Fibroblast of upper back skin (primary cell): ENCODE measurements around the gene H2BW2.
"Not testable (repeated sequence)": the region's sequence is repeated elsewhere in the genome, so short reads cannot be mapped to it uniquely, and the experiment has no call there.

Experiments used
- DNase-seq: peaks from one replicate; pipeline ENCODE4 v3.0.0-alpha.2; 2013

Gene H2BW2

DNA sequence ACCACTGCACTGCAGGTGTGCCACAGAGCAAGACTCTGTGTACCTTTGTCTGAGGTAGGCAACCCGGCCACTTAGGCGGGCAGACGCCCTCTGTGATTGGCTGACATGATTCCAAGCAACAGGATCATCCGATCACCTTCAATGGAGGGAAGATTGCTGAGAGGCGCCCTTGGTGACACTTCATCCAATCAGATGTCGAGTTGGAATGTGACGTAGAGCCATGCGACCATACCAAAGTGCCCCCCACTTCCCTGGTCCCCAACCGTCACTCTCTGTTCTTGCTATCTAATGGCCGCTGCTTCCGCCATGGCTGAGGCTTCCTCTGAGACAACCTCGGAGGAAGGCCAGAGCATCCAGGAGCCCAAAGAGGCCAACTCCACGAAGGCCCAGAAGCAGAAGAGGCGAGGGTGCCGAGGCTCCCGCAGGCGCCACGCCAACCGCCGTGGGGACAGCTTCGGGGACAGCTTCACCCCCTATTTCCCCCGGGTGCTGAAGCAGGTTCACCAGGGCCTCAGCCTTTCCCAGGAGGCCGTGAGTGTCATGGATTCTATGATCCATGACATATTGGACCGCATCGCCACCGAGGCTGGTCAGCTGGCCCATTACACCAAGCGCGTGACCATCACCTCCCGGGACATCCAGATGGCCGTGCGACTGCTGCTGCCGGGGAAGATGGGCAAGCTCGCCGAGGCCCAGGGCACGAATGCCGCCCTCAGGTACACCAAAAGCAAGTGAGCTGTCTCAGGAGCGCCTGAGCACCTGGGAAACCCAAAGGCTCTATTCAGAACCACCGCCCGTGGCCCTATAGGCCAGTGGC lies at the start of gene H2BW2:
H2BW2 (plus strand) TSS at position 268 of the 817 bp plus-strand sequence; CDS start at position 307, 39 bp downstream.
- DNase-seq: no peak

DNA sequence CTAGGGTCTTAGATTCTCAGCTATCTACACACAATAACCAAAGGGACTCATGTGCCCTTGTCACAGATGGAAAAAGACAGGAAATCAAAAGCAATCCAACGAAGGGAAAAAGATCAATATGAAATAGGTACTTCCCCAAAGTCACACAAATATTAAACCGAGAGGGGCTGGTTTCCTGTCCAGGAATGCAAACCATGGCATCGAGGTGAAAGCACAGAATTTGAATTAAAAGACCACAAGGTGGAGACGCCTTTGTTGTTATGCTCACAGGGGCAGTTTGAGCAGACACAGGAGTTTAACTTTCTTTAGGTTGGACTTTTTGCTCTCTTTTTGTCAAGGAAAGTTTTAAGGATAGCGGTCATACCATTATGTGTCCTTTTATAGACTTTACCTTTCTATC lies 40.5 kb upstream of the H2BW2 start:
- no peak for DNase-seq

DNA sequence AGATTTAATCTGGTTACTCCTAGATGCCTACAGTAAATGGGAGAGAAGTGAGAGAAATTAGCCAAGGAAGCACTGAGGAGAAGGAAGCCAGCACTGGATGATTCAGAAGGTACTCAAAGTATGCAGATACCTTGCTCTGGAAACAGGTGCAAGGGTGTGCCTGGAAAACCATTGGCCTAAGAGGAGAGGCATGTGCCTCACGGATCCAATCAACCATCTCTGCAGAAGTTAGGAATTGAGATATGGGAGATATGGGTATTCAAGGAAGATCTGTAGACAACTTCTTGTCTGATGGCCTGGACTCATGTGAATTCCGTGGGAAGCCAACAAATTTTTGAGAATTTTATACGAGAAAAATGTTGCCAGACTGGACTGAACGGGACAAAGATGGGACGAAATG lies 30.9 kb upstream of the H2BW2 start:
- no peak for DNase-seq

DNA sequence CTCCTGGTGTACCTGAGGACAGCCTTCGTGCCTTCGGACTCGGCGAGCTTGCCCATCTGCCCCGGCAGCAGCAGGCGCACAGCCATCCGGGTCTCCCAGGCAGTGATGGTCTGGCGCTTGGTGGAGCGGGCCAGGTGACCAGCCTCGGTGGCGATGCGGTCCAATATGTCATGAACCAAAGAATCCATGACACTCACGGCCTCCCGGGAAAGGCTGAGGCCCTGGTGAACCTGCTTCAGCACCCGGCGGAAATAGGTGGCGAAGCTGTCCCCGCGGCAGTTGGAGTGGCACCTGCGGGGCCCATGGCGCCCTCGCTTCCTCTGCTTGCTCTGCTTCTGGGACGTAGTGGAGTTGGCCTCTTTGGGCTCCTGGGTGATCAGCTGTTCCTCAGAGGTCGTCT lies 26.6 kb upstream of the H2BW2 start:
- no peak for DNase-seq

DNA sequence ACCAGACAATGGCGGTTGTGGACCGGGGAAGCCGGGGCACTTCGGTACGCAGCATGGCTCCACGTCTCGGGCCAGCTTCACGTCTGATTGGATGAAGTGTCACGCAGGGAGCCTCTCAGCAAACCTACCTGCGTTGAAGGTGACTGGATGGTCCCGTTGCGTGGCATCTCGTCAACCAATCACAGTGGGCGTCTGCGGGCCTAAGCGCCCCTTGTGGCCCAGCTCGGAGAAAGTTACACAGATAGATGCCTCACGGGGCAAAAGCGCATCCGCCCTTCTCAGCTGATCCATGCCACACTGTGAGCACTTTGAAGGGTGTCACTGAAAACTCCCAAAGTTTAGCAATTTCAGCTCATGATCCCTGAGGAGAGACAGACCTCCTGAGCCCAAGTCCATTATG lies 26.1 kb upstream of the H2BW2 start, which contains the start of gene H2BW1:
H2BW1 (minus strand) TSS at position 103 of the 400 bp plus-strand sequence. CDS start 132 bp downstream, outside the sequence.
- DNase-seq: no peak

DNA sequence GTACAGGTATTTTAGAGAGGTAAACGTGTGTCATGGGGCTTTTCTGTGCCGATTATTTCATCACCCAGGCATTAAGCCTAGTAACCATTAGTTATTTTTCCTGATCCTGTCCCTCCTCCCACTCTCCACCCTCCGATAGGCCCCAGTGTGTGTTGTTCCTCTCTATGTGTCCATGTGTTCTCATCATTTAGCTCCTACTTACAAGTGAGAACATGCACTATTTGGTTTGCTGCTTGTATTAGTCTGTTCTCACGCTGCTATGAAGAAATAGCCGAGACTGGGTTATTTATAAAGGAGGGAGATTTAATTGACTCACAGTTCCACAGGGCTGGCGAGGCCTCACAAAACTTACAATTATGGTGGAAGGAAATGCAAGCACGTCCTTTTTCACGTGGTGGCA lies 24.2 kb upstream of the H2BW2 start:
- not testable (repeated sequence) for DNase-seq

DNA sequence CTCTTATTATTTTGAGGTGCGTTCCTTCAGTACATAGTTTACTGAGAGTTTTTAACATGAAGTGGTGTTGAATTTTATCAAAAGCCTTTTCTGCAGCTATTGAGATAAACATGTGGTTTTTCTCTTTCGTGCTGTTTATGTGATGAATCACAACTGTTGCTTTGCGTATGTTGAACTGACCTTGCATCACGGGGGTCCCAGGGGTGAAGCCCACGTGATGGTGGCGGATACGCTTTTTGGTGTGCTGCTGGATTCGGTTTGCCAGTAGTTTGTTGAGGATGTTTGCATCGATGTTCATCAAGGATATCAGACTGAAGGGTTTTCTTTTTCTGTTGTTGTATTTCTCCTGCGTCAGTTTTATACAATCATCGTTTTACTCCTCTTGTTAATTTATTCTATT lies 21.6 kb upstream of the H2BW2 start:
- no peak for DNase-seq

DNA sequence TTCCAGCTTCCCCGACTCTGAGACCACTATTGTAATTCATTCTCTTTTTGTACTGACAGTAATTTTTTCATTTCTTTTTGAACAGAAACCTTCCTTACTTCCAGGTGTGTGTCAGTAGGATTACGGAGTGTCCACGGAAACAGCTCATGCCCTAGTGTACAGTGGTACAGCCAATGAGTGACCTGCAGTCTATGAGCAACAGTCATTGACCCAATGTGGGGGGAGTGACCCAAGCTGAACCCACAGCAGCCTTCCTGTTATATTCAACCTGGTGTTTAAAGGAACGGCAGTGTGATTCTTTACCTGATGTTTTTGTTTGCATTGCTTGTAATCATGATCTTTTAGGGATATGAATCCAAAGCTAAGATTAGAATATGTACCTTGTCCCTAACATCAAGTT lies 1.2 kb downstream of the H2BW2 start:
- no peak for DNase-seq

DNA sequence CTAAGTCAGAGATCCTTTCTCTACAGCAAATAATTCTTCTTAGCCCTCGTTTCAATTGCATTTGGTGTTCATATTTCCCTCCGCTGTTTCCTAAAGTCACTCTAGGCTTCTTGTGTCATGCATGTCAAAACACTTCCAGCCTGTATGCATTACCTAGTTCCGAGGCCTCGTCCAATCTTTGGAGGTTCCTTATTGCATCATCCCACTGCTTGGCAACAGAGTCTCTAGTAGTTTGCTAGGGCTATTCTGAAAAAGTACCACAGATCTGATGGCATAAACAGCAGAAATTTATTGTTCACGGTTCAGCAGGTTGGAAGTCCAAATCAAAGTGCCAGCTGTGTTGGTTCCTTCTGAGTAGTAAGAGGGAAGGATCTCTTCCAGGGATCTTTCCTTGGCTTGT lies 5.9 kb downstream of the H2BW2 start:
- DNase-seq: no peak

DNA sequence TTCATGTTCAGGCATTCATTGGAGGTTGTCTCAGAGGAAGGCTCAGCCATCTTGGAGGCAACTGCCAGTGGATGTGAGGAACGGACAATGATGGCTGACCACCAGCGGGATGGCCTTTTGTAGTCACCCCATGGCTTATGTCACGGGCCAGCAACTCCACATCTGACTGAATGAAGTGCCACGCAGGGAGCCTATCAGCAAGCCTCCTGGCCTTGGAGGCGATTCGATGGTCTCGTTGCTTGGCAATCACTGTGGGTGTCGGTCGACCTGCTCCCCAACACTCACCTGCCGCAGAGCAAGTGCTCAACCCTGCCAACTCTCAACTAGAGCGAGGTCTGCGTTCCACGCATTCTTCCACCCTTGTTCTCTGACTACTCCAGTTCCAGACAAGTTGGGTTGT lies 7.4 kb downstream of the H2BW2 start:
- no peak for DNase-seq

DNA sequence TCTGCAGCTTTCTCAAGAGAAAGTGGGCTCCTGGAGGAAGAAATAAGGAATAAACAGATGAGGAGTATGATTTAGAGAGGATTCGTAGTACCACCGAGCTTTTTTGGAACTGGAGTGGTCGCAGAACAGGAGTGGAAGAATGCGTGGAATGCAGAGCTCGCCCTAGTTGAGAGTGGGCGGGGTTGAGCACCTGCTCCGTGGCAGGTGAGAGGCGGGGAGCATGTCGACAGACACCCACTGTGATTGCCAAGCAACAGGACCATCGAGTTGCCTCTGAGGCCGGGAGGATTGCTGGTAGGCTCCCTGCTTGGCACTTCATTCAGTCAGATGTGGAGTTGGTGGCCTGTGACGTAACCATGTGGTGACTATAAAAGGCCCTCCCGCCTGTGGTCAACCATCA lies 15.2 kb downstream of the H2BW2 start:
- not testable (repeated sequence) for DNase-seq

DNA sequence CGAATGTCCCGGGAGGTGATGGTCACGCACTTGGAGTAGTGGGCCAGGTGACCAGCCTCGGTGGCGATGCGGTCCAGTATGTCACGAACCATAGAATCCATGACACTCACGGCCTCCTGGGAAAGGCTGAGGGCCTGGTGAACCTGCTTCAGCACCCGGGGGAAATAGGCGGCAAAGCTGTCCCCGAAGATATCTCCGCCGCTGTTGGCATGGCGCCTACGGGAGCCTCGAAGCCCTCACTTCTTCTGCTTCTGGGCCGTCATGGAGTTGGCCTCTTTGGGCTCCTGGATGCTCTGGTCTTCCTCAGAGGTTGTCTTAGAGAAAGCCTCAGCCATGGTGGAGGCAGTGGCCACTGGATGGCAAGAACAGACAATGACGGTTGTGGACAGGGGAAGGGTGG lies 22.9 kb downstream of the H2BW2 start:
- DNase-seq: not testable (repeated sequence)

DNA sequence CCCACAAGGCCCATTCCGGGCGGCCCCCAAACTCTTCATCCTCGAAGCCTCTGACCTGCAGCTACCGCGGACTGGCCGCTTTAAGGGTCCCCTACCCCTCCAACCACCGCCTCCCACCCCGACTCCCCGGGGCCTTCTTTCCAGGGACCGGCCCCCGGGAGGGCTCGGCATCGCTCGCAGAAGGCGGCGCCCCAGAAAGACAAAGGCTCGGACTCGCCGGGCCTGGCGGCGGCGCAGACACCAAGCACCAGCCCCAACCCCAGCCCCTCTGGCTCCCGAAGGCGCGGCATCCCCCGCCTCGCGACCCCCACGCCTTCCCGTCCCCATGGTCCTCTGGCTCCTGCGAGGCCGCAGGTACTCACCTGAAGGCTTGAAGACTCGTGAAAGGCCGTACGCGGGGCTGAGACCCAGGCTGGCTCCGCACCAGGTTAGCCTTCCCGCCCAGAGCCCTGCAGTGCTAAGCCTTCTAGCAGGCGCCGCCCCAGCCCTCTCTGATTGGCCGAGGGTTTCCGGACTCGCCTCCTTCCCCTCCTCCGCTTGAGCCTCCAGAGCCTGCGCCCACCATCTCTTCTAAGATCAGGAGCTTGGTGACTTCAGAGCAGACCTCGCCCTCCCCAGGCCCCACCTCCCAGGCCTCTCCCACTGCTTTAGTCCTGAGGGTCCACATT lies 36.2 kb downstream of the H2BW2 start, which contains the start of gene TMSB15C:
TMSB15C (minus strand) TSS at position 459 of the 668 bp plus-strand sequence.
- DNase-seq: not testable (repeated sequence)

DNA sequence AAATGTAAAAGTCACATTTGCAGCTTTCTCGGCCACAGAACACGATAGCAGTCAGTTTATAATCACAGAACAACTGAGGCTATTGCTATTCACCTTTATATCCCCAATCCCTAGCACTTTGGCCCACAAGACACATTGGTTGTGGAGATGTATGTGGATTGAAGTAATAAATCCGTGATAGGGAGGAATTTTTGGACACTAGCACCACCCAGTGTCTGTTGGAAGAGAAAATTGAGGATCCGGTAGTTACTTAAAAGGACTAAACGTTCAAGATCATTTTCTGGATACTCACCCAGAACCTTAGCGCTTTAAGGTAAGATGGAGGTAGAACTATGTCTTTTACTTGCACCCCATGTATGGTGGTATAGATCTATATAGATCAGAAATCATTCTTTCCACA lies 38.1 kb downstream of the H2BW2 start:
- DNase-seq: not testable (repeated sequence)

DNA sequence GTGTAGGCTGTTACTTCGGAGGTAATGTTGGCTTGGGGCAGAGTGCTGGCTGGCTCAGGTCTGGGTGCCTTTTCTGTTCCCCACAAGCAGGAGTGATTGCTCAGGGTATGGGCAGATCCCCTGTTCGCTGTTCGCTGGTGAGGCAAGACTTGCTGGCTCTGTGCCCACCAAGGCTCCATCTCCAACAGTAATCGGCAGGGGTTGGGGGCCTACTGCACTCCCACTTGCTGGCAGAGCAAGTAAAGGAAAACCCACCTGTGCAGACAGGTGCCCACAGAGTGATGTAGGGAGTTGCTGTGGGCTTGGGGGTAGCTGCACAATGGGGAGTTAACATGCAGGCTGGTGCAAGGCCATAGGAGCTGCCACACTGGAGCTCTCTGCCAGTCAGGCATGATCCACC lies 44.3 kb downstream of the H2BW2 start:
- no peak for DNase-seq

DNA sequence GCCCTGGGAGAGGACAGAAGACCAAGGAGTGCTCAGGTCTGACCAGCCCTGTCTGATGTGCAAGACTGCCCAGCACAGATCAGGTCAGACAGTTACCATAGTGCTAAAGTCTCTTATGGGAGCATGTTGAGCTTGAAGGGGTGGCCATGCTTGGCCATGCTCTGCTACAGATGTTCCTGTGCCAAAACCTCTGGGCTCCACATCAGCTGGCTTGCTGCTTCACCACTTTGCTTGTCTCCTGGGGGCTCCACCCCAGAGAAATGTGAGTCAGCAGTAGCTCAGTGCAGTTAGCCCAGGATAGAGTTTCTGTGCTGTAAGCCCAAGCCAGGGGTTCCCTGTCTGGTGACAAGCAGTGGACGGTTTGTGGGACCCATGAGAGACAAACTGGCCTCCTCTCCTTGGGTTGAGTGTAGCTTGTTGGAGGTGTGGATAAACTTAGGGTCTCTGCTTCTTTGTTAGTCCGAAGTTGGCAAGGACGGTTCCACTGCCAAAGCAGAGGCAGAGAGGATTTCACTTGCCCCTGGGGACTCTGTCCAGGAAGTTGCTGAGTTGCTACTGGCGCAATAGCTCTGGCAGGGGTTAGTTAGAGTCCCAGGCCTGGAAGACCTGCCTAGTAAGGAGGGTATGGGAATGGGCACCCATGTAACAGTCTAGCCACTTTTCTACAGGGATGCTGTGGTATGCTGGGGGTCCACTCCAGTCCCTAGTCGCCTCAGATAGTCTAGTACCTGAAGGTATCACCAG lies 45.0 kb downstream of the H2BW2 start:
- no peak for DNase-seq

DNA sequence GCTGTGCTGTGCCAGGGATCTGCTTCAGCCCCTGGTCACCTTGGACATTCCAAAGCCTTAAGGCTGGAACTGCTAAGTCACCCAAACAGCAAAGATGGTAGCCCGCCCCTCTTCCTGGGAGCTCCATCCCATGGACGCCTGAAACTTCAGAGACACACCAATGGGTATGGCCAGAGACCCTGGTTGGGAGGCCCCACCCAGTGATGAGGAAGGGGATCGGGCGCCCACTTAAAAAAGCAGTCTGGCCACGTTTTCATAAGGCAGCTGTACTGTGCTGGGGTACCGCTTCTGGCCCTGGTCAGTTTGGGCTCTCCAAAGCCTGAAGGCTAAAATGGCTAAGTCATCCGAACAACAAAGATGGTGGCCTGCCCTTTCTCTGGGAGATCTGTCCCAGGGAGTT lies 45.7 kb downstream of the H2BW2 start:
- no peak for DNase-seq

DNA sequence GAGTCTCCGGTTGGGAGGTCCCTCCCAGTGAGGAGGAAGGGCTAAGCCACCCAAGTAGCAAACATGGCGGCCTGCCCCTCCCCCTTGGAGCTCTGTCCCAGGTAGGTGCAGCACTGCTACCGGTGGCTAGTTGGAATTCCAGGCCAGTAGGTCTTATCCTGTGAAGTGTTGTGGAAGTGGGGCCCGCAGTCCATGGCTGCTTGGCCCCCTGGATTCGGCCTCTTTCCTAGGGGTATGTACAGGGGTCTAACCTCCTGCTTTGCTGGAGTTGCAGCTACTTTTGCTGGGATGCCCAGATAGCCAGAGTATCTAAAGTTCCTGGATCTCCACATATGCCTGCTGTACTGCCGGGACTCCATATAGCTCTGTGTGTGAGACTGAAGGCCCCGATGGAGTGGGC lies 46.2 kb downstream of the H2BW2 start:
- no peak for DNase-seq
